Measurements from ENCODE around the gene RAD9A.

DNA sequence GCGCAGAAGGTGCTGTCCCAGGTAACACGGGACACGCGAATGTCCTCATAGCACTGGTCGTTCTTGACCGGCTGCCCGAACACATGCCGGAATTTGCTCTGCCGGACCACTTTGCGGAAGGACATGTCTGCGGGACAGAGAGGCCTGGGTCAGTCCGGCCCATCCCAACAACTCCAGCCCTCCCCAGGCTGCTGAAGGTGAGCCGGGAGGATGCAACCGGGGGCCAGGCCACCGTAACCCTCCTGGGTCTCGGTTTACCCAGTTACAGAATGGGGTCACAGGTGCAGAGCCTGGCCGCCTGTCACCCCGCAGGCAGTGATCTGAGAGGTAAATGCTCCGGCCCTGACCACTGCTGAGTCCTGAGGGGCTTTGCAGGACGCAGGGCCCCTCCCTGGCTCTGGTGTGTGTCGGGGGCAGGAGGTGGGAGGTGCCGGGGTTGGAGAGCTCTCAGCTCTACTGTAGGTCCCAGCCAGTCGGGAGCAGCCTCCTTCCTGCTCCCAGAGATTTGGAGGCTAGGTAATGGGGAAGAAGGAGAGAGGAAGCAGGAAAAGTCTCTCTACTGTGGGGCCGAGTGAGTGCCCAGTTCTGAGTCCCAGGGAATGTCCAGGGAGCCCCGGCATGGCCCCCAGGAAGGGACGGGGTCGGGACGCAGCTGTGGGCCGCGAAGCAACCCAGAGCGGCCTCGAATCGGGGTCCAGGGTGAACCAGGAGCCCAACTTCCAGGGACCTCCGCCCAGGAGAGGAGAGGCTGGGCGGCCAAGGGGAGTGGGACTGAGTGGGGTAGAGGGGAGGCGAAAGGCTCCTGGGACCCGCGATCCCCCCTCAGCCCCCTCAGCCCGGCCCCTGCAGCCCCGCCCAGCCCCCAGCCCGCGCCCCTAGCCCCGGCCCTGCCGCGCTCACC is 51.0 kb downstream of the RAD9A start:
- TF ChIP-seq, protein P1, sequence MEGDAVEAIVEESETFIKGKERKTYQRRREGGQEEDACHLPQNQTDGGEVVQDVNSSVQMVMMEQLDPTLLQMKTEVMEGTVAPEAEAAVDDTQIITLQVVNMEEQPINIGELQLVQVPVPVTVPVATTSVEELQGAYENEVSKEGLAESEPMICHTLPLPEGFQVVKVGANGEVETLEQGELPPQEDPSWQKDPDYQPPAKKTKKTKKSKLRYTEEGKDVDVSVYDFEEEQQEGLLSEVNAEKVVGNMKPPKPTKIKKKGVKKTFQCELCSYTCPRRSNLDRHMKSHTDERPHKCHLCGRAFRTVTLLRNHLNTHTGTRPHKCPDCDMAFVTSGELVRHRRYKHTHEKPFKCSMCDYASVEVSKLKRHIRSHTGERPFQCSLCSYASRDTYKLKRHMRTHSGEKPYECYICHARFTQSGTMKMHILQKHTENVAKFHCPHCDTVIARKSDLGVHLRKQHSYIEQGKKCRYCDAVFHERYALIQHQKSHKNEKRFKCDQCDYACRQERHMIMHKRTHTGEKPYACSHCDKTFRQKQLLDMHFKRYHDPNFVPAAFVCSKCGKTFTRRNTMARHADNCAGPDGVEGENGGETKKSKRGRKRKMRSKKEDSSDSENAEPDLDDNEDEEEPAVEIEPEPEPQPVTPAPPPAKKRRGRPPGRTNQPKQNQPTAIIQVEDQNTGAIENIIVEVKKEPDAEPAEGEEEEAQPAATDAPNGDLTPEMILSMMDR (IDR thresholded peaks at IDR 0.05) = no peak
- no peak for TF ChIP-seq POLR2A (IDR thresholded peaks at IDR 0.05)

Data from prostate gland (tissue), 2 donors.